AG09319 (cell line): ENCODE measurements around the gene SSTR5.

Experiments used
- DNase-seq: peaks from one replicate; pipeline ENCODE4 v3.0.0-alpha.2; 2010; ENCODE audit warnings: low read depth; ENCODE audit errors: extremely low read depth
- TF ChIP-seq, protein P1 (sequence below): IDR thresholded peaks from 2 replicates; pipeline ENCODE4 v1.5.1; 2011; ENCODE audit warnings: low read depth, mild to moderate bottlenecking, inconsistent platforms, low read length, moderate library complexity

Gene SSTR5

DNA sequence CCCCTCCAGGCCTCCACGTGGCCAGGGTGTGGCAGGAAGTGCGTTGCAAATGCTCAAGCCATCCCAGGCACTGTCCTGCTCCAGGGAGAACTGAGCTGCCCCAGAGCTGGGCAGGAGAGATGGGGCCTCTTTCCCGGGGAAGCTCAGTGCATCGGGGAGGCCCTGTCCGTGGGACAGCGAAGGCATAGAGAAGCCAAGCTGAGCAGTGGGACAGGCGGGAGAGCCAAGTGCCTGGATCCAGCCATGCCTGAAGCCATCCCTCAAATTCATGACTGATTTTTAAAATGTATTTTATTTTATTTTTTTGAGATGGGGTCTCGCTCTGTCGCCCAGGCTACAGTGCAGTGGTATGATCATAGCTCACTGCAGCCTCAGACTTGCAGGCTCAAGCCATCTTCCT, 25.4 kb upstream of the SSTR5 start:
- TF ChIP-seq, protein P1, sequence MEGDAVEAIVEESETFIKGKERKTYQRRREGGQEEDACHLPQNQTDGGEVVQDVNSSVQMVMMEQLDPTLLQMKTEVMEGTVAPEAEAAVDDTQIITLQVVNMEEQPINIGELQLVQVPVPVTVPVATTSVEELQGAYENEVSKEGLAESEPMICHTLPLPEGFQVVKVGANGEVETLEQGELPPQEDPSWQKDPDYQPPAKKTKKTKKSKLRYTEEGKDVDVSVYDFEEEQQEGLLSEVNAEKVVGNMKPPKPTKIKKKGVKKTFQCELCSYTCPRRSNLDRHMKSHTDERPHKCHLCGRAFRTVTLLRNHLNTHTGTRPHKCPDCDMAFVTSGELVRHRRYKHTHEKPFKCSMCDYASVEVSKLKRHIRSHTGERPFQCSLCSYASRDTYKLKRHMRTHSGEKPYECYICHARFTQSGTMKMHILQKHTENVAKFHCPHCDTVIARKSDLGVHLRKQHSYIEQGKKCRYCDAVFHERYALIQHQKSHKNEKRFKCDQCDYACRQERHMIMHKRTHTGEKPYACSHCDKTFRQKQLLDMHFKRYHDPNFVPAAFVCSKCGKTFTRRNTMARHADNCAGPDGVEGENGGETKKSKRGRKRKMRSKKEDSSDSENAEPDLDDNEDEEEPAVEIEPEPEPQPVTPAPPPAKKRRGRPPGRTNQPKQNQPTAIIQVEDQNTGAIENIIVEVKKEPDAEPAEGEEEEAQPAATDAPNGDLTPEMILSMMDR, result no peak
- DNase-seq, result no peak

- no peak for DNase-seq
- TF ChIP-seq, protein P1, result no peak
These were observed 24.7 kb upstream of the SSTR5 start for GRCh38 chr16:1047801-1048200.

DNA sequence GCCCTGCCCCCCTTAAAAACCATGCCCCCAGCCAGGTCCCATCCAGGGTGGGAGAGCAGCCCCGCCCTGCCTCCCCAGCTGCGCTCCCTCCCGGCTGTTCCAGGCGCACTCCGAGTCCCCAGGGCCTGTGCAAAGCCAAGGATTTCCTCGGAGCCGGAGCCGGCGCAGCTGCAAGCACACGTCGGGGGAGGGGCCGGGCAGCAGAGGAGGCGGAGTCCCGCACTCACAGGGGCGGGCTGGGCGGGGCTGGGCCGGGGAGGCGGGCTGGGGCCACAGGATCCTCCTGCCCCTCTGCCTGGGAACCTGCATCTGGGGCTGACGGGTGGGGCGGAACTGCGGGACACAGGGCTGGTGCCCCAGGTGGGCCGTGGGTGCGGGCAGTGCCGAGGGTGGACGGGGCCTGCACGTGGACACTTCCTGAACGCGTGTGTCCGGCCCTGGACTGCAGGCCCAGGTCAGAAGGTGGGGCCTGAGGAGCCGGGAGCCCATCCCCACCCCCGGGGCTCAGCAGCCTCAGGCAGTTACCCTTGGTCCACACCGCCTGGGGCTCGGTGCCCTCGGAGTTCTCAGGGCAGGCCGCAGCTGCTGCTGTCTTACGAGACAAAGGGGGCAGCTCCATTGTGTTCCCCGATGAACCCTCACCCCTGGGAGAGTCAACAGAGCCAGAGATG, 24.0 kb upstream of the SSTR5 start:
- DNase-seq, result no peak
- TF ChIP-seq, protein P1, result no peak

DNA sequence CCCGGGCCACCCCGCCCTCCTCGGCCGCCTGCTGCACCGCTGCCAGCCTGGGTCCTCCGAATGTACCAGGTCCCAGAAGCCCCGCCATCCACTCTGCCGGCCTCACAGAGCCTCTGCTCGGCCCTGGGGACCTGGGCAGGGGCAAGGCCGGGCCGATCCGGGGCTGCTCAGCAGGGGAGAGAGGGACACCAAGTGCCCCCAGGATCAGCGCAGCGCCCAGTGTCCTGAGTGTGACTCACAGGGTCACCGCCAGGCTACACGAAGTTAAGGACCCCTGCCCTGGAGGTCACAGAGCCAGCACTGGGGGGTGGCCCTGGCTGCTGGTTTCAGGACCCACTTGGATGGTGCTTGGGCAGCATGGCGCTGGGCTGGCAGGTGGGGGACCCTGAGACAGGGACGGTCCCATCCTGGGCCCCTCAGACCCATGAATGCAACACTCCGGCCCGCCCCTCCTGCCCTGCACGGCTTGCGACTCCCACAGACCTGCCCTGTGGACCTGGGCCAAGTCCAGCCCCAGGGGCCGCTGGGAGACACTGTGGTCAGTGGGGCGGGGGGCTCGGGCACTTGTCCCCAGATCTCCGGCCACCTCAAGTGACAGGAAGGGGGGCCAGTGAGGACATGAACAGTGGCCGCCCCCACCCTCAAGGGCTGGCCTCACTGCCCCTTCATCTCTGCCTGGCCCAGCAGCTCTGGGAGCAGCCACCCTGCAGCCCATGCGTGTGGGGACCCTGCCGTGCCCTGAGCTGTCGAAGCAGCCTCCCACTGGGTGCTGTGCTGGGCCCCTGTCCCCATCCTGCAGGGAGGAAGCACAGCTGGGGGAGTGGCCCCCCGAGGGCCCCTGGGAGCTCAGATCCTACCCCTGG, 23.2 kb upstream of the SSTR5 start:
- TF ChIP-seq, protein P1, result no peak

DNA sequence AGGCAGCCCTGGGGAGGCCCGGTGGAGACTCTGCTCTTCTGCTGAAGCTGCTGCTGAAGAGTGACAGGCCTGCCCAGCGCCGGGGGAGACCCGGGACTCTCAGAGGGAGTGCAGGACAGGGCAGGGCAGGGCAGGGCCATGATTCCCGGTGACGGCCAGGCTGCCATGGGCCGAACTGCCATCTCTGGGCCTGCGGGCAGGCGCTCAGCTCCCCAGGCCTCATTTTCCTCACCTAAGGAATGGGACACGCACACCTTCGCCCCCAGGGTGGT, 22.6 kb upstream of the SSTR5 start:
- TF ChIP-seq, protein P1, result no peak

More for the DNA sequence above, 23.2 kb upstream of the SSTR5 start:
- DNase-seq, result no peak

GRCh38 chr16:1050516-1050915, 22.0 kb upstream of the SSTR5 start:
- no peak for DNase-seq
- TF ChIP-seq, protein P1, result no peak

More for the DNA sequence above, 22.6 kb upstream of the SSTR5 start:
- DNase-seq, result no peak

DNA sequence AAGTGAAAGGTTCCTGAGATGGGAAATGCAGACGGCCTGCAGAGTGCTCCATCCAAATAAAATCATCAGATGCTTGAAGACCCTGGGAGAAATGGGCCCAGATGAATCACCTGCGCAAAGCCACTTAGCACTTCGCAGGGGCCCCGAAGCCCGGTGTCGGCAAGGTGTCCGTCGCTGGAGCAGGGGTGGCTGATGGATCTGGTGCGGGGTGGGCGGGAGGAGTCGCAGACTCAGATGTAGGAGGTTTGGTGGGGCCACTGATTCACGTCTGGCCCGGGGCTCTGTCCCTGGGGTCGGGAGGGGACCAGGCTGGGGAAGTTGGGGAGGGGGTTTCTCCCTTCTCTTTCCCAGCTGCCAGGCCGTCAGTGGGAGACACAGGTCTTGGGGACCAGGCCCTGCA, 21.6 kb upstream of the SSTR5 start:
- TF ChIP-seq, protein P1, result no peak
- no peak for DNase-seq
